Measurements from ENCODE around the gene ACTA1.

- TF ChIP-seq POLR2A (IDR thresholded peaks at IDR 0.05) (no peak), CTCF (IDR thresholded peaks at IDR 0.05) (no peak), POLR2AphosphoS5 (IDR thresholded peaks at IDR 0.05) (no peak)
Observed at GRCh38 chr1:229420765-229421164, 13.1 kb downstream of the ACTA1 start.
